Measurements from ENCODE around the gene DPYSL3.

DNA sequence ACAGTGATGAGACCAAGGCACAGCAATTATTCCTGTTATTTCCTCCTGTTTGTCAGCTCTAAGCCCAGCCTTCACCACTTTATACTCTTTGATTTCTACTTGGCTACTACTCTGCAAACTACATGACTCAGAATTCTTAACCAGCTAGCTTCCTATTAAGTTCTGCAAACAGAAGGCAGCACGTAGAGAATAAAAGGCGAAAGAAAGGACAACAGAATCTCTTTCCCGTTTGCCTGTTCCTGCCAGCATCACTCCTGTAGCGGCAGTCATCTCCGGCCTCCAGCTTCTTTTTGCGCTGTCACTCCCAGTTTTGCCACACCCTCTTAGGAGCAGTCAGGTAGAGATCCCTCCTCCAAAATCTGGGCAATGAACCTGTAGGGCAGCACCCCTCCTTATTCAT is 29.9 kb downstream of the DPYSL3 start:
- TF ChIP-seq POLR2AphosphoS5 (IDR thresholded peaks at IDR 0.05; ENCODE audit: low read depth, low read length) (no peak), CEBPB (IDR thresholded peaks at IDR 0.05; ENCODE audit: low read depth) (no peak)
- TF ChIP-seq, protein P1, sequence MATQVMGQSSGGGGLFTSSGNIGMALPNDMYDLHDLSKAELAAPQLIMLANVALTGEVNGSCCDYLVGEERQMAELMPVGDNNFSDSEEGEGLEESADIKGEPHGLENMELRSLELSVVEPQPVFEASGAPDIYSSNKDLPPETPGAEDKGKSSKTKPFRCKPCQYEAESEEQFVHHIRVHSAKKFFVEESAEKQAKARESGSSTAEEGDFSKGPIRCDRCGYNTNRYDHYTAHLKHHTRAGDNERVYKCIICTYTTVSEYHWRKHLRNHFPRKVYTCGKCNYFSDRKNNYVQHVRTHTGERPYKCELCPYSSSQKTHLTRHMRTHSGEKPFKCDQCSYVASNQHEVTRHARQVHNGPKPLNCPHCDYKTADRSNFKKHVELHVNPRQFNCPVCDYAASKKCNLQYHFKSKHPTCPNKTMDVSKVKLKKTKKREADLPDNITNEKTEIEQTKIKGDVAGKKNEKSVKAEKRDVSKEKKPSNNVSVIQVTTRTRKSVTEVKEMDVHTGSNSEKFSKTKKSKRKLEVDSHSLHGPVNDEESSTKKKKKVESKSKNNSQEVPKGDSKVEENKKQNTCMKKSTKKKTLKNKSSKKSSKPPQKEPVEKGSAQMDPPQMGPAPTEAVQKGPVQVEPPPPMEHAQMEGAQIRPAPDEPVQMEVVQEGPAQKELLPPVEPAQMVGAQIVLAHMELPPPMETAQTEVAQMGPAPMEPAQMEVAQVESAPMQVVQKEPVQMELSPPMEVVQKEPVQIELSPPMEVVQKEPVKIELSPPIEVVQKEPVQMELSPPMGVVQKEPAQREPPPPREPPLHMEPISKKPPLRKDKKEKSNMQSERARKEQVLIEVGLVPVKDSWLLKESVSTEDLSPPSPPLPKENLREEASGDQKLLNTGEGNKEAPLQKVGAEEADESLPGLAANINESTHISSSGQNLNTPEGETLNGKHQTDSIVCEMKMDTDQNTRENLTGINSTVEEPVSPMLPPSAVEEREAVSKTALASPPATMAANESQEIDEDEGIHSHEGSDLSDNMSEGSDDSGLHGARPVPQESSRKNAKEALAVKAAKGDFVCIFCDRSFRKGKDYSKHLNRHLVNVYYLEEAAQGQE (IDR thresholded peaks at IDR 0.05; ENCODE audit: low read depth): no peak
